Liver (tissue), 9 donors: Measurements from ENCODE around the gene ZNF770. TPM values are rescaled to one million over a fixed set of nuclear protein-coding genes. Genes with fewer than 3 reads are reported as not detected.

Experiments
- DNase-seq: peaks from one replicate; pipeline ENCODE4 v3.0.0-alpha.2; 2017; ENCODE audit warnings: low spot score
- H3K27ac ChIP-seq, 2 donors: one replicate each; pipeline ENCODE4 v1.7.0; 2013; ENCODE audit warnings: inconsistent platforms in 2 of 2, low read length in 2 of 2, control low read depth in 1 of 2, low read depth in 1 of 2, mild to moderate bottlenecking in 1 of 2
- H3K27me3 ChIP-seq, 4 donors: one replicate each; pipeline versions ENCODE4 v1.6.1 to v1.7.0; 2013; ENCODE audit warnings: low read length in 3 of 4, inconsistent platforms in 1 of 4, mild to moderate bottlenecking in 1 of 4, moderate library complexity in 1 of 4; ENCODE audit not compliant: control insufficient read depth in 4 of 4, insufficient read depth in 4 of 4
- H3K36me3 ChIP-seq, 4 donors: one replicate each; pipeline versions ENCODE4 v1.6.1 to v1.7.0; 2013; ENCODE audit warnings: low read length in 3 of 4, mild to moderate bottlenecking in 3 of 4, low read depth in 1 of 4, moderate library complexity in 1 of 4; ENCODE audit not compliant: control insufficient read depth in 4 of 4, insufficient read depth in 3 of 4
- H3K4me1 ChIP-seq, 4 donors: one replicate each; pipeline versions ENCODE4 v1.6.1 to v1.7.0; 2013; ENCODE audit warnings: low read length in 3 of 4, mild to moderate bottlenecking in 3 of 4, moderate library complexity in 1 of 4; ENCODE audit not compliant: control insufficient read depth in 4 of 4, insufficient read depth in 4 of 4
- H3K4me3 ChIP-seq, 3 donors: one replicate each; pipeline versions ENCODE4 v1.6.1 to v1.7.0; 2013; ENCODE audit warnings: low read length in 3 of 3, control low read depth in 1 of 3, low read depth in 1 of 3, mild to moderate bottlenecking in 1 of 3
- H3K9ac ChIP-seq, 2 donors: one replicate each; pipeline ENCODE4 v1.7.0; 2013; ENCODE audit warnings: low read length in 2 of 2, mild to moderate bottlenecking in 2 of 2, moderate library complexity in 2 of 2, control low read depth in 1 of 2, low read depth in 1 of 2
- H3K9me3 ChIP-seq, 4 donors: one replicate each; pipeline versions ENCODE4 v1.6.1 to v1.7.0; 2013; ENCODE audit warnings: low read length in 3 of 4; ENCODE audit not compliant: control insufficient read depth in 4 of 4
- ATF3 ChIP-seq: IDR thresholded peaks from 2 replicates; pipeline ENCODE4 v1.6.1; 2016; ENCODE audit warnings: antibody characterized with exemption
- EGR1 ChIP-seq, 2 donors: IDR thresholded peaks; 2 replicates each; pipeline ENCODE4 v1.6.1; 2016 to 2018; ENCODE audit warnings: antibody characterized with exemption in 2 of 2, low read depth in 2 of 2
- FOXA1 ChIP-seq: IDR thresholded peaks from 2 replicates; pipeline ENCODE4 v1.6.1; 2016; ENCODE audit warnings: antibody characterized with exemption
- FOXA2 ChIP-seq: IDR thresholded peaks from 2 replicates; pipeline ENCODE4 v1.6.1; 2016; ENCODE audit warnings: antibody characterized with exemption
- GABPA ChIP-seq, 2 donors: IDR thresholded peaks in 1 of 2; conservative IDR thresholded peaks in 1 of 2; 2 replicates each; pipeline ENCODE4 v1.6.1; 2016; ENCODE audit warnings: antibody characterized with exemption in 2 of 2, mild to moderate bottlenecking in 1 of 2, moderate library complexity in 1 of 2
- HNF4A ChIP-seq, 2 donors: conservative IDR thresholded peaks; 2 replicates each; pipeline ENCODE4 v1.6.1; 2016; ENCODE audit warnings: antibody characterized with exemption in 2 of 2, mild to moderate bottlenecking in 2 of 2
- HNF4G ChIP-seq: IDR thresholded peaks from 2 replicates; pipeline ENCODE4 v1.6.1; 2016; ENCODE audit warnings: antibody characterized with exemption
- JUND ChIP-seq, 2 donors: IDR thresholded peaks; 2 replicates each; pipeline ENCODE4 v1.6.1; 2016; ENCODE audit warnings: antibody characterized with exemption in 2 of 2
- NR2F2 ChIP-seq: IDR thresholded peaks from 2 replicates; pipeline ENCODE4 v1.6.1; 2016; ENCODE audit warnings: antibody characterized with exemption
- RAD21 ChIP-seq, 2 donors: IDR thresholded peaks; 2 replicates each; pipeline ENCODE4 v1.6.1; 2016; ENCODE audit warnings: antibody characterized with exemption in 2 of 2, mild to moderate bottlenecking in 2 of 2
- RXRA ChIP-seq, 2 donors: IDR thresholded peaks; 2 replicates each; pipeline ENCODE4 v1.6.1; 2017 to 2018; ENCODE audit warnings: antibody characterized with exemption in 2 of 2, mild to moderate bottlenecking in 1 of 2
- SP1 ChIP-seq: IDR thresholded peaks from 2 replicates; pipeline ENCODE4 v1.6.1; 2018; ENCODE audit warnings: antibody characterized with exemption, mild to moderate bottlenecking
- TAF1 ChIP-seq: conservative IDR thresholded peaks from 2 replicates; pipeline ENCODE4 v1.6.1; 2016; ENCODE audit warnings: antibody characterized with exemption, mild to moderate bottlenecking
- YY1 ChIP-seq: IDR thresholded peaks from 2 replicates; pipeline ENCODE4 v1.6.1; 2016; ENCODE audit warnings: antibody characterized with exemption, mild to moderate bottlenecking
- WGBS: extraction: QIAGEN DNeasy Blood & Tissue Kit; methylation state at CpG from one replicate; pipeline ENCODE4 v1.1.7; 2013; 5-methylcytosine and 5-hydroxymethylcytosine counted together
- polyA plus RNA-seq, 2 donors: library from polyadenylated mRNA; stranded (reverse) in 1 of 2; unstranded in 1 of 2; fragments of 200-250 nt in 1 of 2; fragments of >200 nt in 1 of 2; fragmentation: Nextera tagmentation in 1 of 2; extraction: Ambion mirVana in 1 of 2; gene quantifications; one replicate each; pipeline versions ENCODE4 v1.2.1 to v1.2.3, GENCODE V29; 2013 to 2015
- total RNA-seq, 2 donors: library from RNA; depleted of rRNA; stranded (reverse); fragments of >200 nt; gene quantifications; one replicate each; pipeline ENCODE4 v1.2.3, GENCODE V29; 2014
- TF ChIP-seq, protein P1 (sequence below): IDR thresholded peaks from 2 replicates; pipeline ENCODE4 v1.6.1; 2016; ENCODE audit warnings: antibody characterized with exemption
- TF ChIP-seq, protein P2 (sequence below): IDR thresholded peaks from 2 replicates; pipeline ENCODE4 v1.6.1; 2016; ENCODE audit warnings: antibody characterized with exemption
- TF ChIP-seq, protein P3 (sequence below): fragments of 150-350 bp; IDR thresholded peaks from 2 replicates; pipeline ENCODE4 v1.5.1; 2017; ENCODE audit warnings: improper control_type of control experiment, low read depth, low read length; ENCODE audit not compliant: missing input control
- TF ChIP-seq, protein P4 (sequence below): IDR thresholded peaks from 2 replicates; pipeline ENCODE4 v1.6.1; 2016; ENCODE audit warnings: antibody characterized with exemption, mild to moderate bottlenecking
- donor health status: healthy.
- donor health status: healthy.
- donor health status: healthy.
- donor health status: healthy.
- donor health status: healthy.

Gene ZNF770
- total RNA-seq, result 10 to 100 TPM; 23.9 to 33.1 TPM
- 10 to 100 TPM in 1 of 2 donors, 1 to 10 TPM in 1; 9.3 to 74.4 TPM for polyA plus RNA-seq

DNA sequence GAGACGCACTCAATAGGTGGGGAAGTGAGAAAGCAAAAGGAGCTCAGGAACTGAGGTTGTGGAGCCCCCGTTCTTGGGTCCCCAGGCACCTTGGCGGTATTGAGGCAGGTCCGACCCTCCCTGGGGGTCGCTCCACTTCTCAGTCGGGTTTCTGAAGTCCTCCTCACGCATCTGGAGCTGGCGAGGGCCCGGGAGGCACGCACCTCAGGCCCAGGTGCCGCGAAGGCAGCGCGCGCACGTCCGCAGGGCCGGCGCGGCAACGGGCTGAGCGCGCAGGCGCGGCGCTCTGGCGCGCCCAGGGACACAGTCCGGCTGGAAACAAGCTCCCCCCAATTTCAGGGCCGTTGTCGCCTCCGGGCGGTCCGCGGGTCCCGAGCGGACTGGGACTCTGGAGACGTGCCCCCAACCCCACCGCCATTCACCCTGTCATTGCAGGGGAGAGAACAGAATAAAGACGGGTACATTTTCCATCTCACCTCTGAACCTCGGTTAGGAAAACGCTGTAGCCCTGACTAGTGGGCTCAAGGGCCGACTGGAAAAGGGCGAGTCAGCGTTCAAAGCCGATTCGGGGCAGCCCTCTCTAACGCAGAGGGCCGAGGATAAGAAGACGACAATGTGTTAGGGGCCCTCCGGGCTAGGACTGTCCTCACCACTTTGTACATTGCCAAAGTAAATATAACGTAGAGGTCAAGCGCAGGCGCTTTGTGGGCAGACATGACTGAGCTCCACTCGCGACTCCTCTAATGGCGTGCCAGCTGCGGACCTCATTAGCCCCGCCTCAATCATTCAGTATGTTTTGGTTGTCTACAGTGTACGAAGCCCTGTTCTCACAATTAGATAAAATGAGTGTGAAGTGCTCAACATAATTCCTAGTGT lies at the start of gene ZNF770:
TSS of gene ZNF770 (minus strand) at position 261 of the 876 bp plus-strand sequence. CDS start 4,853 bp downstream, outside the sequence.
- no peaks in the 10 kb centered on the region for H3K27me3 ChIP-seq
- H3K9ac ChIP-seq, result peak within 1 kb of the TSS; percentile 92 to 99
- no peaks in the 10 kb centered on the region for H3K9me3 ChIP-seq
- peaks cover 9 to 38% (median 32%) of the 10 kb centered on the region in 4 donors for H3K4me1 ChIP-seq
- no peak for TF ChIP-seq ATF3
- TF ChIP-seq EGR1 (IDR thresholded peaks at IDR 0.05; ENCODE audit: low read depth in 2 of 2), result no peak
- TF ChIP-seq TAF1, result peak; percentile 87
- no peak for TF ChIP-seq RAD21 (IDR thresholded peaks at IDR 0.05)
- peak; percentile 62 to 86 for TF ChIP-seq GABPA (IDR thresholded peaks at IDR 0.05 in 1 of 2, conservative IDR thresholded peaks at IDR 0.05 in 1 of 2)
- TF ChIP-seq, protein P1, sequence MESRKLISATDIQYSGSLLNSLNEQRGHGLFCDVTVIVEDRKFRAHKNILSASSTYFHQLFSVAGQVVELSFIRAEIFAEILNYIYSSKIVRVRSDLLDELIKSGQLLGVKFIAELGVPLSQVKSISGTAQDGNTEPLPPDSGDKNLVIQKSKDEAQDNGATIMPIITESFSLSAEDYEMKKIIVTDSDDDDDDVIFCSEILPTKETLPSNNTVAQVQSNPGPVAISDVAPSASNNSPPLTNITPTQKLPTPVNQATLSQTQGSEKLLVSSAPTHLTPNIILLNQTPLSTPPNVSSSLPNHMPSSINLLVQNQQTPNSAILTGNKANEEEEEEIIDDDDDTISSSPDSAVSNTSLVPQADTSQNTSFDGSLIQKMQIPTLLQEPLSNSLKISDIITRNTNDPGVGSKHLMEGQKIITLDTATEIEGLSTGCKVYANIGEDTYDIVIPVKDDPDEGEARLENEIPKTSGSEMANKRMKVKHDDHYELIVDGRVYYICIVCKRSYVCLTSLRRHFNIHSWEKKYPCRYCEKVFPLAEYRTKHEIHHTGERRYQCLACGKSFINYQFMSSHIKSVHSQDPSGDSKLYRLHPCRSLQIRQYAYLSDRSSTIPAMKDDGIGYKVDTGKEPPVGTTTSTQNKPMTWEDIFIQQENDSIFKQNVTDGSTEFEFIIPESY, result no peak
- peak; percentile 23 for TF ChIP-seq FOXA1
- TF ChIP-seq, protein P2, sequence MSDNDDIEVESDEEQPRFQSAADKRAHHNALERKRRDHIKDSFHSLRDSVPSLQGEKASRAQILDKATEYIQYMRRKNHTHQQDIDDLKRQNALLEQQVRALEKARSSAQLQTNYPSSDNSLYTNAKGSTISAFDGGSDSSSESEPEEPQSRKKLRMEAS, result no peak
- TF ChIP-seq JUND (IDR thresholded peaks at IDR 0.05), result peak in 1 of 2 donors; percentile 26
- no peak for TF ChIP-seq NR2F2
- TF ChIP-seq RXRA (IDR thresholded peaks at IDR 0.05), result peak; percentile 58
- no peak for TF ChIP-seq HNF4A (conservative IDR thresholded peaks at IDR 0.05)
- TF ChIP-seq SP1, result peak; percentile 54
- TF ChIP-seq, protein P3, sequence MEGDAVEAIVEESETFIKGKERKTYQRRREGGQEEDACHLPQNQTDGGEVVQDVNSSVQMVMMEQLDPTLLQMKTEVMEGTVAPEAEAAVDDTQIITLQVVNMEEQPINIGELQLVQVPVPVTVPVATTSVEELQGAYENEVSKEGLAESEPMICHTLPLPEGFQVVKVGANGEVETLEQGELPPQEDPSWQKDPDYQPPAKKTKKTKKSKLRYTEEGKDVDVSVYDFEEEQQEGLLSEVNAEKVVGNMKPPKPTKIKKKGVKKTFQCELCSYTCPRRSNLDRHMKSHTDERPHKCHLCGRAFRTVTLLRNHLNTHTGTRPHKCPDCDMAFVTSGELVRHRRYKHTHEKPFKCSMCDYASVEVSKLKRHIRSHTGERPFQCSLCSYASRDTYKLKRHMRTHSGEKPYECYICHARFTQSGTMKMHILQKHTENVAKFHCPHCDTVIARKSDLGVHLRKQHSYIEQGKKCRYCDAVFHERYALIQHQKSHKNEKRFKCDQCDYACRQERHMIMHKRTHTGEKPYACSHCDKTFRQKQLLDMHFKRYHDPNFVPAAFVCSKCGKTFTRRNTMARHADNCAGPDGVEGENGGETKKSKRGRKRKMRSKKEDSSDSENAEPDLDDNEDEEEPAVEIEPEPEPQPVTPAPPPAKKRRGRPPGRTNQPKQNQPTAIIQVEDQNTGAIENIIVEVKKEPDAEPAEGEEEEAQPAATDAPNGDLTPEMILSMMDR, result no peak
- TF ChIP-seq YY1, result peak; percentile 96
- peak; percentile 48 for TF ChIP-seq FOXA2
- TF ChIP-seq HNF4G, result no peak
- TF ChIP-seq, protein P4, sequence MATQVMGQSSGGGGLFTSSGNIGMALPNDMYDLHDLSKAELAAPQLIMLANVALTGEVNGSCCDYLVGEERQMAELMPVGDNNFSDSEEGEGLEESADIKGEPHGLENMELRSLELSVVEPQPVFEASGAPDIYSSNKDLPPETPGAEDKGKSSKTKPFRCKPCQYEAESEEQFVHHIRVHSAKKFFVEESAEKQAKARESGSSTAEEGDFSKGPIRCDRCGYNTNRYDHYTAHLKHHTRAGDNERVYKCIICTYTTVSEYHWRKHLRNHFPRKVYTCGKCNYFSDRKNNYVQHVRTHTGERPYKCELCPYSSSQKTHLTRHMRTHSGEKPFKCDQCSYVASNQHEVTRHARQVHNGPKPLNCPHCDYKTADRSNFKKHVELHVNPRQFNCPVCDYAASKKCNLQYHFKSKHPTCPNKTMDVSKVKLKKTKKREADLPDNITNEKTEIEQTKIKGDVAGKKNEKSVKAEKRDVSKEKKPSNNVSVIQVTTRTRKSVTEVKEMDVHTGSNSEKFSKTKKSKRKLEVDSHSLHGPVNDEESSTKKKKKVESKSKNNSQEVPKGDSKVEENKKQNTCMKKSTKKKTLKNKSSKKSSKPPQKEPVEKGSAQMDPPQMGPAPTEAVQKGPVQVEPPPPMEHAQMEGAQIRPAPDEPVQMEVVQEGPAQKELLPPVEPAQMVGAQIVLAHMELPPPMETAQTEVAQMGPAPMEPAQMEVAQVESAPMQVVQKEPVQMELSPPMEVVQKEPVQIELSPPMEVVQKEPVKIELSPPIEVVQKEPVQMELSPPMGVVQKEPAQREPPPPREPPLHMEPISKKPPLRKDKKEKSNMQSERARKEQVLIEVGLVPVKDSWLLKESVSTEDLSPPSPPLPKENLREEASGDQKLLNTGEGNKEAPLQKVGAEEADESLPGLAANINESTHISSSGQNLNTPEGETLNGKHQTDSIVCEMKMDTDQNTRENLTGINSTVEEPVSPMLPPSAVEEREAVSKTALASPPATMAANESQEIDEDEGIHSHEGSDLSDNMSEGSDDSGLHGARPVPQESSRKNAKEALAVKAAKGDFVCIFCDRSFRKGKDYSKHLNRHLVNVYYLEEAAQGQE, result peak; percentile 32
- WGBS, result under 1% methylated on average over 60 of the region's 60 CpGs
- H3K36me3 ChIP-seq, result peaks cover 0 to 2% (median 0%) of the 10 kb centered on the region in 4 donors
- DNase-seq, result peak; percentile 91
- H3K4me3 ChIP-seq, result peak within 1 kb of the TSS; percentile 66 to 98 (median 86)
- H3K27ac ChIP-seq, result peak within 1 kb of the TSS; percentile 95 to 98
